Suppressor macrophage treated with lipopolysaccharide for 1 hour (primary cell): Measurements from ENCODE around the gene FOXJ3.
A peak's percentile ranks its signal among the peaks of the same experiment; 100 is the strongest.

Source experiments
- DNase-seq, 3 donors: peaks; one replicate each; pipeline ENCODE4 v3.0.0-alpha.2; 2020 to 2022

Gene FOXJ3

GRCh38 chr1:42306977-42307376, 28.1 kb downstream of the FOXJ3 start:
- no peak for DNase-seq

- no peak for DNase-seq
These were observed 29.4 kb downstream of the FOXJ3 start for GRCh38 chr1:42305639-42306038.

GRCh38 chr1:42302034-42302433, 33.0 kb downstream of the FOXJ3 start:
- DNase-seq, result no peak

GRCh38 chr1:42298520-42298919, 36.5 kb downstream of the FOXJ3 start:
- no peak for DNase-seq

GRCh38 chr1:42295816-42296215, 39.2 kb downstream of the FOXJ3 start:
- no peak for DNase-seq

- no peak for DNase-seq
These were observed 44.9 kb downstream of the FOXJ3 start for GRCh38 chr1:42290130-42290529.

- DNase-seq, result no peak
These were observed 46.6 kb downstream of the FOXJ3 start for GRCh38 chr1:42288311-42288985.

GRCh38 chr1:42282867-42283583, 52.0 kb downstream of the FOXJ3 start:
- DNase-seq, result peak in 1 of 3 donors; percentile 25

GRCh38 chr1:42282024-42282579, 52.9 kb downstream of the FOXJ3 start:
- DNase-seq, result no peak

- no peak for DNase-seq
These were observed 54.2 kb downstream of the FOXJ3 start for GRCh38 chr1:42280821-42281220.

GRCh38 chr1:42279055-42279454, 56.0 kb downstream of the FOXJ3 start:
- DNase-seq, result no peak

GRCh38 chr1:42272920-42273319, 62.1 kb downstream of the FOXJ3 start:
- DNase-seq, result no peak

GRCh38 chr1:42267904-42268303, 67.1 kb downstream of the FOXJ3 start:
- no peak for DNase-seq

- DNase-seq, result no peak
These were observed 68.5 kb downstream of the FOXJ3 start for GRCh38 chr1:42266253-42267135.

- DNase-seq, result no peak
These were observed 70.4 kb downstream of the FOXJ3 start for GRCh38 chr1:42264511-42265190.

- no peak for DNase-seq
These were observed 72.0 kb downstream of the FOXJ3 start for GRCh38 chr1:42263019-42263418.

- DNase-seq, result peak in 2 of 3 donors; percentile 10 to 21
These were observed 74.5 kb downstream of the FOXJ3 start for GRCh38 chr1:42260376-42261070.

- peak in 2 of 3 donors; percentile 15 to 22 for DNase-seq
These were observed 75.3 kb downstream of the FOXJ3 start for GRCh38 chr1:42259739-42260064.

GRCh38 chr1:42259059-42259738, 75.8 kb downstream of the FOXJ3 start:
- DNase-seq, result no peak

- DNase-seq, result no peak
These were observed 76.8 kb downstream of the FOXJ3 start for GRCh38 chr1:42258218-42258617.

GRCh38 chr1:42251042-42251441, 84.0 kb downstream of the FOXJ3 start:
- DNase-seq, result no peak

GRCh38 chr1:42250164-42250563, 84.9 kb downstream of the FOXJ3 start:
- DNase-seq, result no peak
